WERI-Rb-1 (cell line): ENCODE results near the gene CPT1C.

Experiments used
- DNase-seq: peaks from one replicate; pipeline ENCODE4 v3.0.0-alpha.2; 2020
- H3K27ac ChIP-seq: fragments of 250-450 bp; sonication (Bioruptor Pico); 2 replicates; pipeline ENCODE4 v1.5.1; 2020; ENCODE audit warnings: mild to moderate bottlenecking, moderate library complexity
- H3K27me3 ChIP-seq: fragments of 250-450 bp; sonication (Bioruptor Pico); 2 replicates; pipeline ENCODE4 v1.5.1; 2021; ENCODE audit warnings: mild to moderate bottlenecking, low read depth, moderate library complexity; ENCODE audit not compliant: insufficient read depth, severe bottlenecking
- H3K36me3 ChIP-seq: fragments of 250-450 bp; sonication (Bioruptor Pico); 2 replicates; pipeline ENCODE4 v1.5.1; 2020; ENCODE audit warnings: mild to moderate bottlenecking, moderate library complexity
- H3K4me3 ChIP-seq: 2 replicates; pipeline ENCODE4 v1.5.1; 2011; ENCODE audit warnings: low read depth, mild to moderate bottlenecking, control low read depth, low read length
- H3K9me3 ChIP-seq: fragments of 250-450 bp; sonication (Bioruptor Pico); 2 replicates; pipeline ENCODE4 v1.5.1; 2021; ENCODE audit warnings: mild to moderate bottlenecking, moderate library complexity; ENCODE audit not compliant: severe bottlenecking
- TF ChIP-seq, protein P1 (sequence below): IDR thresholded peaks from 2 replicates; pipeline ENCODE4 v1.5.1; 2011; ENCODE audit warnings: low read depth, mild to moderate bottlenecking, control low read depth, inconsistent platforms, low read length

CPT1C gene

DNA sequence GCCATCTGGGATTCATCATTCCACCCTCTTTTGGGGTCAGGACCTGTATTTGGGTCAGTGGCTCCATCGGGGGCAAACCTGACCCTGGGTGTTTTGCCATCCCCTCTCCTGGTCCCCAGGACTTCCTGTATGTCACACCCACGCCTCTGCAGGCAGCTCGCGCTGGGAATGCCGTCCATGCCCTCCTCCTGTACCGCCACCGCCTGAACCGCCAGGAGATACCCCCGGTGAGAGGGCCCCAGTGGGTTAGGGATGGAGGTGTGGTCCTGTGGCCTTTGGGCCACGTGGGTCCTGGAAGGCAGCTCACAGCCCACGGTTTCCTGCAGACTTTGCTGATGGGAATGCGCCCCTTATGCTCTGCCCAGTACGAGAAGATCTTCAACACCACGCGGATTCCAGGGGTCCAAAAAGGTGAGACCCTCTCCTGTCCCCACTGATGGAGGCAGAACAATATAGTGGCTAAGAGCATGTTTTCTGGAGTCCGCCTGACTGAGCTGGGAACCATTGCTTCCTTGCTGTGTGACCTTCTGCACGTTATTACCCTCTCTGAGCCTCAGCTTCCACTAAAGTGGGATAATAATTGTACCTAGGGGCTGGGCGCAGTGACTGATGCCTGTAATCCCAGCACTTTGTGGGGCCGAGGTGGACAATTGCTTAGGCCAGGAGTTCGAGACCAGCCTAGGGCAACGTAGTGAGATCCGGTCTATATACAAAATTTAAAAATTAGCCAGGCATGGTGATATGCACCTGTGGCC is 14.1 kb downstream of the CPT1C start:
- Histone ChIP-seq H3K9me3 (no peaks in the 10 kb centered on the region), H3K27ac (no peak overlapping the region), H3K27me3 (no peaks in the 10 kb centered on the region), H3K36me3 (peaks cover 24% of the 10 kb centered on the region), H3K4me3 (no peak overlapping the region)
- DNase-seq: no peak
- TF ChIP-seq, protein P1, sequence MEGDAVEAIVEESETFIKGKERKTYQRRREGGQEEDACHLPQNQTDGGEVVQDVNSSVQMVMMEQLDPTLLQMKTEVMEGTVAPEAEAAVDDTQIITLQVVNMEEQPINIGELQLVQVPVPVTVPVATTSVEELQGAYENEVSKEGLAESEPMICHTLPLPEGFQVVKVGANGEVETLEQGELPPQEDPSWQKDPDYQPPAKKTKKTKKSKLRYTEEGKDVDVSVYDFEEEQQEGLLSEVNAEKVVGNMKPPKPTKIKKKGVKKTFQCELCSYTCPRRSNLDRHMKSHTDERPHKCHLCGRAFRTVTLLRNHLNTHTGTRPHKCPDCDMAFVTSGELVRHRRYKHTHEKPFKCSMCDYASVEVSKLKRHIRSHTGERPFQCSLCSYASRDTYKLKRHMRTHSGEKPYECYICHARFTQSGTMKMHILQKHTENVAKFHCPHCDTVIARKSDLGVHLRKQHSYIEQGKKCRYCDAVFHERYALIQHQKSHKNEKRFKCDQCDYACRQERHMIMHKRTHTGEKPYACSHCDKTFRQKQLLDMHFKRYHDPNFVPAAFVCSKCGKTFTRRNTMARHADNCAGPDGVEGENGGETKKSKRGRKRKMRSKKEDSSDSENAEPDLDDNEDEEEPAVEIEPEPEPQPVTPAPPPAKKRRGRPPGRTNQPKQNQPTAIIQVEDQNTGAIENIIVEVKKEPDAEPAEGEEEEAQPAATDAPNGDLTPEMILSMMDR: no peak

GRCh38 chr19:49705919-49706318 is 15.0 kb downstream of the CPT1C start:
- H3K4me3 ChIP-seq: no peak overlapping the region
- H3K27ac ChIP-seq: no peak overlapping the region
- H3K36me3 ChIP-seq: peaks cover 28% of the 10 kb centered on the region
- no peaks in the 10 kb centered on the region for H3K9me3 ChIP-seq
- TF ChIP-seq, protein P1: no peak
- H3K27me3 ChIP-seq: no peaks in the 10 kb centered on the region
- no peak for DNase-seq

DNA sequence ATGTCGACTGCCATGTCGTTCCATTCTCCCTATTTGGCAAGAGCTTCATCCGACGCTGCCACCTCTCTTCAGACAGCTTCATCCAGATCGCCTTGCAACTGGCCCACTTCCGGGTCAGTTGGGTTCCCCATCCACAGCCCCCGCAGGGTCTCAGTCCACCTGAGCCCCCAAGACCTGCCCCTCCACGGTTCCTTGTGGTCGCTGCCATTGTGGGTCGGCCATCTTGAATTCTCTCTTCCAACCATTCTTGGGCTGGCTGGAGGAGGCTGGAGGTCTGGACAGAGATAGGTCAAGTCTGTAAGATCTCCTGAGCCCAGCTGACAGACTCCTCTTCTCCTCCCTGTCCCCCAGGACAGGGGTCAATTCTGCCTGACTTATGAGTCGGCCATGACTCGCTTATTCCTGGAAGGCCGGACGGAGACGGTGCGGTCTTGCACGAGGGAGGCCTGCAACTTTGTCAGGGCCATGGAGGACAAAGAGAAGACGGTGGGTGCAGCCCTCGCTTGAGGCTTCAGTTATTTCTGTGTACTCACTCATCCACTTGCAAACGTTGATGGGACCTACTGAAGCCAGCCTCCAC is 19.5 kb downstream of the CPT1C start:
- no peak for DNase-seq
- Histone ChIP-seq H3K27ac (no peak overlapping the region), H3K9me3 (peaks cover 3% of the 10 kb centered on the region), H3K27me3 (no peaks in the 10 kb centered on the region), H3K4me3 (no peak overlapping the region), H3K36me3 (peaks cover 35% of the 10 kb centered on the region)
- TF ChIP-seq, protein P1: no peak

GRCh38 chr19:49712397-49712859 is 21.5 kb downstream of the CPT1C start:
- peak; percentile 55 for DNase-seq

GRCh38 chr19:49713236-49713845 is 22.4 kb downstream of the CPT1C start:
- no peak for DNase-seq
- Histone ChIP-seq H3K27me3 (no peaks in the 10 kb centered on the region), H3K27ac (no peak overlapping the region), H3K36me3 (peaks cover 21% of the 10 kb centered on the region), H3K4me3 (no peak overlapping the region), H3K9me3 (peaks cover 3% of the 10 kb centered on the region)
- TF ChIP-seq, protein P1: no peak

More at GRCh38 chr19:49712397-49712859, 21.5 kb downstream of the CPT1C start:
- TF ChIP-seq, protein P1: no peak
- no peak overlapping the region for H3K27ac ChIP-seq
- H3K9me3 ChIP-seq: peaks cover 3% of the 10 kb centered on the region
- no peaks in the 10 kb centered on the region for H3K27me3 ChIP-seq
- peaks cover 21% of the 10 kb centered on the region for H3K36me3 ChIP-seq
- no peak overlapping the region for H3K4me3 ChIP-seq
